GM23338 (cell line): Measurements from ENCODE around the gene TRPC3. TPM values are rescaled to one million over a fixed set of nuclear protein-coding genes. Genes with fewer than 3 reads are reported as not detected.

Experiments
- ATAC-seq: fragments of 200-7000 bp; cut with Tn5 transposase; 3 replicates; pipeline ENCODE4 v1.9.1; 2020
- DNase-seq: peaks from one replicate; pipeline ENCODE4 v3.0.0-alpha.2; 2015; ENCODE audit warnings: low spot score
- H2AFZ ChIP-seq: fragments of 200-600 bp; sonication (generic); 2 replicates; pipeline ENCODE4 v1.8.0; 2016; ENCODE audit warnings: antibody characterized with exemption, mild to moderate bottlenecking, moderate library complexity
- H3F3A ChIP-seq: fragments of 200-600 bp; sonication (generic); replicated peaks from 2 replicates; pipeline ENCODE4 v1.8.0; 2017; ENCODE audit warnings: antibody characterized with exemption, mixed run types, low read depth
- H3K27ac ChIP-seq: fragments of 200-600 bp; sonication (generic); 2 replicates; pipeline ENCODE4 v1.6.1; 2016; ENCODE audit warnings: low read depth
- H3K27me3 ChIP-seq: fragments of 200-600 bp; sonication (generic); 2 replicates; pipeline ENCODE4 v1.8.0; 2016; ENCODE audit warnings: mild to moderate bottlenecking, mixed run types, moderate library complexity; ENCODE audit not compliant: insufficient read depth
- H3K36me3 ChIP-seq: fragments of 200-600 bp; sonication (generic); 2 replicates; pipeline ENCODE4 v1.8.0; 2016; ENCODE audit warnings: mild to moderate bottlenecking; ENCODE audit not compliant: insufficient read depth
- H3K4me1 ChIP-seq: fragments of 200-600 bp; sonication (generic); 2 replicates; pipeline ENCODE4 v1.8.0; 2016; ENCODE audit warnings: mild to moderate bottlenecking, moderate library complexity; ENCODE audit not compliant: insufficient read depth
- H3K4me2 ChIP-seq: fragments of 200-600 bp; sonication (generic); 2 replicates; pipeline ENCODE4 v1.7.1; 2017; ENCODE audit warnings: mixed run types
- H3K4me3 ChIP-seq: fragments of 200-600 bp; sonication (generic); 2 replicates; pipeline ENCODE4 v1.6.1; 2016; ENCODE audit warnings: mixed run types
- H3K79me2 ChIP-seq: fragments of 200-600 bp; sonication (generic); replicated peaks from 2 replicates; pipeline ENCODE4 v1.8.0; 2017; ENCODE audit warnings: mild to moderate bottlenecking; ENCODE audit not compliant: insufficient read depth
- H3K9me2 ChIP-seq: fragments of 200-600 bp; sonication (generic); 2 replicates; pipeline ENCODE4 v1.8.0; 2017; ENCODE audit not compliant: insufficient read depth
- H4K20me1 ChIP-seq: fragments of 200-600 bp; sonication (generic); replicated peaks from 2 replicates; pipeline ENCODE4 v1.8.0; 2017; ENCODE audit warnings: mild to moderate bottlenecking; ENCODE audit not compliant: insufficient read depth
- H3K27ac Mint-ChIP-seq: 2 replicates; pipeline ENCODE4 v1.8.0; 2020; ENCODE audit warnings: inconsistent platforms, mild to moderate bottlenecking, moderate library complexity, mixed read lengths
- H3K27me3 Mint-ChIP-seq: 3 replicates; pipeline ENCODE4 v1.8.0; 2022; ENCODE audit warnings: low read depth, mild to moderate bottlenecking, moderate library complexity, mixed read lengths, inconsistent platforms; ENCODE audit not compliant: insufficient read depth, poor library complexity
- H3K36me3 Mint-ChIP-seq: 3 replicates; pipeline ENCODE4 v1.8.0; 2021; ENCODE audit warnings: low read depth, mild to moderate bottlenecking, inconsistent platforms, moderate library complexity, mixed read lengths
- H3K4me1 Mint-ChIP-seq: 3 replicates; pipeline ENCODE4 v1.8.0; 2020; ENCODE audit warnings: mild to moderate bottlenecking, inconsistent platforms, mixed read lengths
- H3K4me3 Mint-ChIP-seq: 3 replicates; pipeline ENCODE4 v1.8.0; 2021; ENCODE audit warnings: moderate library complexity, mild to moderate bottlenecking, inconsistent platforms, mixed read lengths
- H3K9me3 Mint-ChIP-seq: 3 replicates; pipeline ENCODE4 v1.8.0; 2020; ENCODE audit warnings: moderate library complexity, mild to moderate bottlenecking, inconsistent platforms, mixed read lengths
- CREB1 ChIP-seq: fragments of 250-450 bp; sonication (Bioruptor Pico); IDR thresholded peaks from 2 replicates; pipeline ENCODE4 v1.5.0; 2020; ENCODE audit warnings: low read depth, mild to moderate bottlenecking, moderate library complexity
- EZH2 ChIP-seq: fragments of 200-600 bp; sonication (generic); IDR thresholded peaks from one replicate; pipeline ENCODE4 v1.8.0; 2017; ENCODE audit warnings: antibody characterized with exemption, mild to moderate bottlenecking, low read depth; ENCODE audit not compliant: unreplicated experiment
- EZH2phosphoT487 ChIP-seq: fragments of 200-600 bp; sonication (generic); IDR thresholded peaks from one replicate; pipeline ENCODE4 v1.8.1; 2018; ENCODE audit warnings: antibody characterized with exemption; ENCODE audit not compliant: unreplicated experiment
- JUNB ChIP-seq: IDR thresholded peaks from one replicate; pipeline ENCODE4 v1.6.1; 2016; ENCODE audit warnings: antibody characterized with exemption; ENCODE audit not compliant: unreplicated experiment
- NANOG ChIP-seq: IDR thresholded peaks from 2 replicates; pipeline ENCODE4 v1.6.1; 2016; ENCODE audit warnings: antibody characterized with exemption, borderline replicate concordance
- POLR2AphosphoS5 ChIP-seq: IDR thresholded peaks from 2 replicates; pipeline ENCODE4 v1.6.1; 2016; ENCODE audit warnings: antibody characterized with exemption, low read depth
- STAT1 ChIP-seq: IDR thresholded peaks from one replicate; pipeline ENCODE4 v1.6.1; 2016; ENCODE audit warnings: antibody characterized with exemption; ENCODE audit not compliant: unreplicated experiment
- ZNF114 ChIP-seq: fragments of 250-450 bp; sonication (Bioruptor Pico); IDR thresholded peaks from 2 replicates; pipeline ENCODE4 v1.5.0; 2020; ENCODE audit warnings: mild to moderate bottlenecking, moderate library complexity
- ZNF331 ChIP-seq: fragments of 250-450 bp; sonication (Bioruptor Pico); IDR thresholded peaks from 2 replicates; pipeline ENCODE4 v1.5.0; 2020; ENCODE audit warnings: low read depth, mild to moderate bottlenecking, moderate library complexity
- polyA plus RNA-seq: library from polyadenylated mRNA; unstranded; fragments of >200 nt; fragmentation: Nextera tagmentation; extraction: Ambion mirVana; gene quantifications from 2 replicates; pipeline ENCODE4 v1.2.1, GENCODE V29; 2016
- total RNA-seq: library from RNA; depleted of rRNA; stranded (reverse); fragments of >200 nt; shearing (Covaris generic); gene quantifications from 2 replicates; pipeline ENCODE4 v1.2.3, GENCODE V29; 2014
- TF ChIP-seq, protein P1 (sequence below): IDR thresholded peaks from 2 replicates; pipeline ENCODE4 v1.6.1; 2016; ENCODE audit warnings: antibody characterized with exemption
- TF ChIP-seq, protein P2 (sequence below): IDR thresholded peaks from one replicate; pipeline ENCODE4 v1.6.1; 2018; ENCODE audit warnings: antibody characterized with exemption; ENCODE audit not compliant: unreplicated experiment
- TF ChIP-seq, protein P3 (sequence below), 2 experiments: fragments of 200-600 bp in 1 of 2; sonication (generic) in 1 of 2; conservative IDR thresholded peaks; 2 replicates each; pipeline versions ENCODE4 v1.5.1 to v1.6.1; 2016 to 2017; ENCODE audit warnings: antibody characterized with exemption in 2 of 2, low read depth in 2 of 2, mild to moderate bottlenecking in 2 of 2, moderate library complexity in 1 of 2
- TF ChIP-seq, protein P4 (sequence below): fragments of 250-450 bp; sonication (Bioruptor Pico); IDR thresholded peaks from 2 replicates; pipeline ENCODE4 v1.5.0; 2020; ENCODE audit warnings: mild to moderate bottlenecking, moderate library complexity

TRPC3 gene
- total and polyA plus RNA-seq, 2 experiments from 2014 or later: 0.44 to 1.0 TPM

DNA sequence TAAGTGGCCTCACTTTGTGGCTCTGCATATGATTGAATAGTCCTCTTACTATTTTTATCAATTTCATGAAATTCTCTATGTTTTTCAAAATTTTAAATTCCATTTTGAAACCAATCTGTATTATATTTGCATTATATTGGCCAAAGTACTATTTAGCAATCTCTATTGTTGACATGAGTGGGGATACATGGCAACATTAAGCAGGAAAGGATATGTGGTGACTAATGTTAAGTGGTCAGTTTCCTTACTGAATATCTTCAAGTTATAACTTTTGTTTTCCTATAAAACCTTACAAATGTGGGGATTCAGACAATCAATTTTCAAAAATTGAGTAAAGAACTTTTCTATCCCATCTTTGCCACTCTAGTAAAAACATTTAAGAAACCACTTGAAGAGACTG, 91.7 kb downstream of the TRPC3 start:
- Mint-ChIP-seq H3K36me3 (no peaks in the 10 kb centered on the region; the same call in 2 of the 3 replicates), H3K9me3 (no peaks in the 10 kb centered on the region)
- no peaks in the 10 kb centered on the region for H3F3A ChIP-seq

More for the DNA sequence above, 91.7 kb downstream of the TRPC3 start:
- no peaks in the 10 kb centered on the region for H3K27me3 Mint-ChIP-seq
- Histone ChIP-seq H3K79me2 (no peaks in the 10 kb centered on the region), H3K27ac (no peak overlapping the region), H3K4me2 (no peak overlapping the region), H2AFZ (no peak overlapping the region), H3K9me2 (no peaks in the 10 kb centered on the region), H4K20me1 (no peaks in the 10 kb centered on the region), H3K27me3 (no peaks in the 10 kb centered on the region), H3K36me3 (no peaks in the 10 kb centered on the region; the same call in 1 of the 2 replicates), H3K4me1 (no peaks in the 10 kb centered on the region), H3K4me3 (no peak overlapping the region)
- DNase-seq (no peak), ATAC-seq (no peak)
- H3K4me3 Mint-ChIP-seq: no peak overlapping the region
- peaks cover 3% of the 10 kb centered on the region; the same call in 1 of the 3 replicates for H3K4me1 Mint-ChIP-seq
- H3K27ac Mint-ChIP-seq: no peak overlapping the region
- TF ChIP-seq NANOG (no peak), ZNF331 (CRISPR knock-in tag) (no peak), POLR2AphosphoS5 (no peak), STAT1 (no peak), JUNB (no peak), CREB1 (CRISPR knock-in tag) (no peak), EZH2phosphoT487 (no peak), ZNF114 (CRISPR knock-in tag) (no peak), EZH2 (no peak)
- TF ChIP-seq, protein P1, sequence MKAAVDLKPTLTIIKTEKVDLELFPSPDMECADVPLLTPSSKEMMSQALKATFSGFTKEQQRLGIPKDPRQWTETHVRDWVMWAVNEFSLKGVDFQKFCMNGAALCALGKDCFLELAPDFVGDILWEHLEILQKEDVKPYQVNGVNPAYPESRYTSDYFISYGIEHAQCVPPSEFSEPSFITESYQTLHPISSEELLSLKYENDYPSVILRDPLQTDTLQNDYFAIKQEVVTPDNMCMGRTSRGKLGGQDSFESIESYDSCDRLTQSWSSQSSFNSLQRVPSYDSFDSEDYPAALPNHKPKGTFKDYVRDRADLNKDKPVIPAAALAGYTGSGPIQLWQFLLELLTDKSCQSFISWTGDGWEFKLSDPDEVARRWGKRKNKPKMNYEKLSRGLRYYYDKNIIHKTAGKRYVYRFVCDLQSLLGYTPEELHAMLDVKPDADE: no peak
- TF ChIP-seq, protein P2, sequence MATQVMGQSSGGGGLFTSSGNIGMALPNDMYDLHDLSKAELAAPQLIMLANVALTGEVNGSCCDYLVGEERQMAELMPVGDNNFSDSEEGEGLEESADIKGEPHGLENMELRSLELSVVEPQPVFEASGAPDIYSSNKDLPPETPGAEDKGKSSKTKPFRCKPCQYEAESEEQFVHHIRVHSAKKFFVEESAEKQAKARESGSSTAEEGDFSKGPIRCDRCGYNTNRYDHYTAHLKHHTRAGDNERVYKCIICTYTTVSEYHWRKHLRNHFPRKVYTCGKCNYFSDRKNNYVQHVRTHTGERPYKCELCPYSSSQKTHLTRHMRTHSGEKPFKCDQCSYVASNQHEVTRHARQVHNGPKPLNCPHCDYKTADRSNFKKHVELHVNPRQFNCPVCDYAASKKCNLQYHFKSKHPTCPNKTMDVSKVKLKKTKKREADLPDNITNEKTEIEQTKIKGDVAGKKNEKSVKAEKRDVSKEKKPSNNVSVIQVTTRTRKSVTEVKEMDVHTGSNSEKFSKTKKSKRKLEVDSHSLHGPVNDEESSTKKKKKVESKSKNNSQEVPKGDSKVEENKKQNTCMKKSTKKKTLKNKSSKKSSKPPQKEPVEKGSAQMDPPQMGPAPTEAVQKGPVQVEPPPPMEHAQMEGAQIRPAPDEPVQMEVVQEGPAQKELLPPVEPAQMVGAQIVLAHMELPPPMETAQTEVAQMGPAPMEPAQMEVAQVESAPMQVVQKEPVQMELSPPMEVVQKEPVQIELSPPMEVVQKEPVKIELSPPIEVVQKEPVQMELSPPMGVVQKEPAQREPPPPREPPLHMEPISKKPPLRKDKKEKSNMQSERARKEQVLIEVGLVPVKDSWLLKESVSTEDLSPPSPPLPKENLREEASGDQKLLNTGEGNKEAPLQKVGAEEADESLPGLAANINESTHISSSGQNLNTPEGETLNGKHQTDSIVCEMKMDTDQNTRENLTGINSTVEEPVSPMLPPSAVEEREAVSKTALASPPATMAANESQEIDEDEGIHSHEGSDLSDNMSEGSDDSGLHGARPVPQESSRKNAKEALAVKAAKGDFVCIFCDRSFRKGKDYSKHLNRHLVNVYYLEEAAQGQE: no peak
- TF ChIP-seq, protein P3, sequence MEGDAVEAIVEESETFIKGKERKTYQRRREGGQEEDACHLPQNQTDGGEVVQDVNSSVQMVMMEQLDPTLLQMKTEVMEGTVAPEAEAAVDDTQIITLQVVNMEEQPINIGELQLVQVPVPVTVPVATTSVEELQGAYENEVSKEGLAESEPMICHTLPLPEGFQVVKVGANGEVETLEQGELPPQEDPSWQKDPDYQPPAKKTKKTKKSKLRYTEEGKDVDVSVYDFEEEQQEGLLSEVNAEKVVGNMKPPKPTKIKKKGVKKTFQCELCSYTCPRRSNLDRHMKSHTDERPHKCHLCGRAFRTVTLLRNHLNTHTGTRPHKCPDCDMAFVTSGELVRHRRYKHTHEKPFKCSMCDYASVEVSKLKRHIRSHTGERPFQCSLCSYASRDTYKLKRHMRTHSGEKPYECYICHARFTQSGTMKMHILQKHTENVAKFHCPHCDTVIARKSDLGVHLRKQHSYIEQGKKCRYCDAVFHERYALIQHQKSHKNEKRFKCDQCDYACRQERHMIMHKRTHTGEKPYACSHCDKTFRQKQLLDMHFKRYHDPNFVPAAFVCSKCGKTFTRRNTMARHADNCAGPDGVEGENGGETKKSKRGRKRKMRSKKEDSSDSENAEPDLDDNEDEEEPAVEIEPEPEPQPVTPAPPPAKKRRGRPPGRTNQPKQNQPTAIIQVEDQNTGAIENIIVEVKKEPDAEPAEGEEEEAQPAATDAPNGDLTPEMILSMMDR (conservative IDR thresholded peaks at IDR 0.05; ENCODE audit: low read depth in 2 of 2): no peak
- TF ChIP-seq, protein P4, sequence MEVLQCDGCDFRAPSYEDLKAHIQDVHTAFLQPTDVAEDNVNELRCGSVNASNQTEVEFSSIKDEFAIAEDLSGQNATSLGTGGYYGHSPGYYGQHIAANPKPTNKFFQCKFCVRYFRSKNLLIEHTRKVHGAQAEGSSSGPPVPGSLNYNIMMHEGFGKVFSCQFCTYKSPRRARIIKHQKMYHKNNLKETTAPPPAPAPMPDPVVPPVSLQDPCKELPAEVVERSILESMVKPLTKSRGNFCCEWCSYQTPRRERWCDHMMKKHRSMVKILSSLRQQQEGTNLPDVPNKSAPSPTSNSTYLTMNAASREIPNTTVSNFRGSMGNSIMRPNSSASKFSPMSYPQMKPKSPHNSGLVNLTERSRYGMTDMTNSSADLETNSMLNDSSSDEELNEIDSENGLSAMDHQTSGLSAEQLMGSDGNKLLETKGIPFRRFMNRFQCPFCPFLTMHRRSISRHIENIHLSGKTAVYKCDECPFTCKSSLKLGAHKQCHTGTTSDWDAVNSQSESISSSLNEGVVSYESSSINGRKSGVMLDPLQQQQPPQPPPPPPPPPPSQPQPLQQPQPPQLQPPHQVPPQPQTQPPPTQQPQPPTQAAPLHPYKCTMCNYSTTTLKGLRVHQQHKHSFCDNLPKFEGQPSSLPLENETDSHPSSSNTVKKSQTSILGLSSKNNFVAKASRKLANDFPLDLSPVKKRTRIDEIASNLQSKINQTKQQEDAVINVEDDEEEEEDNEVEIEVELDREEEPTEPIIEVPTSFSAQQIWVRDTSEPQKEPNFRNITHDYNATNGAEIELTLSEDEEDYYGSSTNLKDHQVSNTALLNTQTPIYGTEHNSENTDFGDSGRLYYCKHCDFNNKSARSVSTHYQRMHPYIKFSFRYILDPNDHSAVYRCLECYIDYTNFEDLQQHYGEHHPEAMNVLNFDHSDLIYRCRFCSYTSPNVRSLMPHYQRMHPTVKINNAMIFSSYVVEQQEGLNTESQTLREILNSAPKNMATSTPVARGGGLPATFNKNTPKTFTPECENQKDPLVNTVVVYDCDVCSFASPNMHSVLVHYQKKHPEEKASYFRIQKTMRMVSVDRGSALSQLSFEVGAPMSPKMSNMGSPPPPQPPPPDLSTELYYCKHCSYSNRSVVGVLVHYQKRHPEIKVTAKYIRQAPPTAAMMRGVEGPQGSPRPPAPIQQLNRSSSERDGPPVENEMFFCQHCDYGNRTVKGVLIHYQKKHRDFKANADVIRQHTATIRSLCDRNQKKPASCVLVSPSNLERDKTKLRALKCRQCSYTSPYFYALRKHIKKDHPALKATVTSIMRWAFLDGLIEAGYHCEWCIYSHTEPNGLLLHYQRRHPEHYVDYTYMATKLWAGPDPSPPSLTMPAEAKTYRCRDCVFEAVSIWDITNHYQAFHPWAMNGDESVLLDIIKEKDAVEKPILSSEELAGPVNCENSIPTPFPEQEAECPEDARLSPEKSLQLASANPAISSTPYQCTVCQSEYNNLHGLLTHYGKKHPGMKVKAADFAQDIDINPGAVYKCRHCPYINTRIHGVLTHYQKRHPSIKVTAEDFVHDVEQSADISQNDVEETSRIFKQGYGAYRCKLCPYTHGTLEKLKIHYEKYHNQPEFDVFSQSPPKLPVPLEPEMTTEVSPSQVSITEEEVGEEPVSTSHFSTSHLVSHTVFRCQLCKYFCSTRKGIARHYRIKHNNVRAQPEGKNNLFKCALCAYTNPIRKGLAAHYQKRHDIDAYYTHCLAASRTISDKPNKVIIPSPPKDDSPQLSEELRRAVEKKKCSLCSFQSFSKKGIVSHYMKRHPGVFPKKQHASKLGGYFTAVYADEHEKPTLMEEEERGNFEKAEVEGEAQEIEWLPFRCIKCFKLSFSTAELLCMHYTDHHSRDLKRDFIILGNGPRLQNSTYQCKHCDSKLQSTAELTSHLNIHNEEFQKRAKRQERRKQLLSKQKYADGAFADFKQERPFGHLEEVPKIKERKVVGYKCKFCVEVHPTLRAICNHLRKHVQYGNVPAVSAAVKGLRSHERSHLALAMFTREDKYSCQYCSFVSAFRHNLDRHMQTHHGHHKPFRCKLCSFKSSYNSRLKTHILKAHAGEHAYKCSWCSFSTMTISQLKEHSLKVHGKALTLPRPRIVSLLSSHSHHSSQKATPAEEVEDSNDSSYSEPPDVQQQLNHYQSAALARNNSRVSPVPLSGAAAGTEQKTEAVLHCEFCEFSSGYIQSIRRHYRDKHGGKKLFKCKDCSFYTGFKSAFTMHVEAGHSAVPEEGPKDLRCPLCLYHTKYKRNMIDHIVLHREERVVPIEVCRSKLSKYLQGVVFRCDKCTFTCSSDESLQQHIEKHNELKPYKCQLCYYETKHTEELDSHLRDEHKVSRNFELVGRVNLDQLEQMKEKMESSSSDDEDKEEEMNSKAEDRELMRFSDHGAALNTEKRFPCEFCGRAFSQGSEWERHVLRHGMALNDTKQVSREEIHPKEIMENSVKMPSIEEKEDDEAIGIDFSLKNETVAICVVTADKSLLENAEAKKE: no peak
